H1 (cell line): Measurements from ENCODE around the gene TDRD1. TPM values are rescaled to one million over a fixed set of nuclear protein-coding genes. Genes with fewer than 3 reads are reported as not detected.

Source experiments
- CHD1 ChIP-seq: IDR thresholded peaks from 2 replicates; pipeline ENCODE4 v1.6.1; 2012; ENCODE audit warnings: low read depth, low read length, improper control_type of control experiment
- GTF2F1 ChIP-seq: IDR thresholded peaks from 2 replicates; pipeline ENCODE4 v1.6.1; 2012; ENCODE audit warnings: low read depth, low read length, improper control_type of control experiment, borderline replicate concordance
- KDM1A ChIP-seq: fragments of 200-600, 300-600 bp; sonication (generic); IDR thresholded peaks from 2 replicates; pipeline ENCODE4 v1.7.1; 2016; ENCODE audit warnings: mild to moderate bottlenecking, low read length, borderline replicate concordance
- KDM4A ChIP-seq: IDR thresholded peaks from one replicate; pipeline ENCODE4 v1.7.1; 2012; ENCODE audit warnings: low read depth, mild to moderate bottlenecking, moderate library complexity, low read length, inconsistent platforms; ENCODE audit not compliant: severe bottlenecking
- RAD21 ChIP-seq, 2 experiments: IDR thresholded peaks in 1 of 2; conservative IDR thresholded peaks in 1 of 2; 2 replicates each; pipeline ENCODE4 v1.6.1; 2011; ENCODE audit warnings: low read depth in 2 of 2, low read length in 2 of 2, improper control_type of control experiment in 1 of 2, inconsistent platforms in 1 of 2, mild to moderate bottlenecking in 1 of 2, moderate library complexity in 1 of 2
- TCF12 ChIP-seq: IDR thresholded peaks from 2 replicates; pipeline ENCODE4 v1.6.1; 2011; ENCODE audit warnings: low read depth, mild to moderate bottlenecking, low read length
- ZNF274 ChIP-seq: IDR thresholded peaks from 2 replicates; pipeline ENCODE4 v1.7.0; 2012; ENCODE audit warnings: low read length, borderline replicate concordance; ENCODE audit errors: extremely low read depth
- polyA plus RNA-seq, 7 experiments: library from polyadenylated mRNA; depleted of rRNA in 3 of 7; stranded (reverse) in 5 of 7; unstranded in 2 of 7; fragments of >200 nt in 5 of 7; fragments of 200-250 nt in 2 of 7; gene quantifications; 1 replicate in 5 of 7; 2 replicates in 1 of 7; 4 replicates in 1 of 7; pipeline versions ENCODE4 v1.2.1 to v1.2.3, GENCODE V29; 2011 to 2013; ENCODE audit warnings: missing spikeins in 2 of 7, mixed read lengths in 2 of 7
- total RNA-seq: library from RNA; stranded (reverse); fragmentation: NEBNext Ultra II Directional; extraction: Animal tissue kit (Norgen Biotek cat#: 25700); gene quantifications from 2 replicates; pipeline ENCODE4 v1.2.1, GENCODE V29; 2021
- TF ChIP-seq, protein P1 (sequence below): IDR thresholded peaks from 2 replicates; pipeline ENCODE4 v1.6.1; 2011; ENCODE audit warnings: low read depth, mild to moderate bottlenecking, low read length; ENCODE audit not compliant: insufficient read depth

Gene TDRD1
- total and polyA plus RNA-seq, 2 of the 8 experiments (the other 6 are each of a cell fraction or from before 2014, with no cell fraction given): 0.02 to 0.71 TPM

DNA sequence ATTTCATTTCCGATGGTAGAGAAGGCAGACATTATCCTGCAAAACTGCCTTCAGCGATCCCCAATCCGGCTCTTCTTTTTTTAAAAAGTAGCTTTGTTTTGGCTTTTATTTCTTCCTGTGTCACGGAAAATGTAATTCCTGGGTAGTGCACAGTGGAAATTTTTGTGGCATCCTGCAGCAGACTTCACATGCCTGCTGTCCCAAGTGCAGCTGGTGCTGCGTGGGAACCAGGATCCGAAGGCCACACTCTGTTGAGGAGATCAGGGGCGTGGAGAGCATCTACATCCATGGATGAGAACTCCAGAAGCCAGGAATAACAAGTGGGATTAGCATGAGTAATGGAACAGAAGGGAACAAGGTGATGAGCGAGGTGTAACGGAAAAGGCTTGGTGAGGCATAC, 64.5 kb downstream of the TDRD1 start (continued):
- no peak for TF ChIP-seq CHD1
- no peak for TF ChIP-seq TCF12
- no peak for TF ChIP-seq GTF2F1
- no peak for TF ChIP-seq KDM1A
- no peak for TF ChIP-seq ZNF274
- TF ChIP-seq, protein P1, sequence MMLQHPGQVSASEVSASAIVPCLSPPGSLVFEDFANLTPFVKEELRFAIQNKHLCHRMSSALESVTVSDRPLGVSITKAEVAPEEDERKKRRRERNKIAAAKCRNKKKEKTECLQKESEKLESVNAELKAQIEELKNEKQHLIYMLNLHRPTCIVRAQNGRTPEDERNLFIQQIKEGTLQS: no peak
- no peak for TF ChIP-seq RAD21 (IDR thresholded peaks at IDR 0.05 in 1 of 2, conservative IDR thresholded peaks at IDR 0.05 in 1 of 2; ENCODE audit: low read depth in 2 of 2, low read length in 2 of 2)
- TF ChIP-seq KDM4A: no peak
